Chondrocyte (in vitro differentiated cells): ENCODE measurements around the gene AFF3. TPM values are rescaled to one million over a fixed set of nuclear protein-coding genes. Genes with fewer than 3 reads are reported as not detected.

Experiments
- DNase-seq: peaks from one replicate; pipeline ENCODE4 v3.0.0; 2021; ENCODE audit warnings: mixed read lengths, low spot score
- H3K27ac Mint-ChIP-seq: one replicate; pipeline ENCODE4 v1.8.0; 2021; ENCODE audit warnings: mild to moderate bottlenecking, moderate library complexity, mixed read lengths; ENCODE audit not compliant: unreplicated experiment
- H3K27me3 Mint-ChIP-seq: 2 replicates; pipeline ENCODE4 v1.8.0; 2021; ENCODE audit warnings: low read depth, mixed read lengths
- H3K36me3 Mint-ChIP-seq: 2 replicates; pipeline ENCODE4 v1.8.0; 2021; ENCODE audit warnings: low read depth, mixed read lengths
- H3K4me1 Mint-ChIP-seq: 2 replicates; pipeline ENCODE4 v1.8.0; 2021; ENCODE audit warnings: low read depth, mild to moderate bottlenecking, mixed read lengths
- H3K4me3 Mint-ChIP-seq: one replicate; pipeline ENCODE4 v1.8.0; 2021; ENCODE audit warnings: mild to moderate bottlenecking, moderate library complexity, mixed read lengths; ENCODE audit not compliant: unreplicated experiment
- H3K9me3 Mint-ChIP-seq: 2 replicates; pipeline ENCODE4 v1.8.0; 2021; ENCODE audit warnings: low read depth, mixed read lengths
- CTCF ChIP-seq: fragments of 200-600 bp; sonication (generic); IDR thresholded peaks from 2 replicates; pipeline ENCODE4 v1.5.0; 2021; ENCODE audit warnings: antibody characterized with exemption, mild to moderate bottlenecking, moderate library complexity
- total RNA-seq: library from RNA; stranded (reverse); gene quantifications from 3 replicates; pipeline ENCODE4 v1.2.1, GENCODE V29; 2021

The AFF3 gene
- total RNA-seq, 1 donor from 2014 or later, result 127 TPM

GRCh38 chr2:100130595-100131391 lies 11.6 kb downstream of the AFF3 start:
- Mint-ChIP-seq H3K9me3 (no peaks in the 10 kb centered on the region), H3K4me1 (peaks cover 9% of the 10 kb centered on the region), H3K27ac (no peak overlapping the region), H3K27me3 (no peaks in the 10 kb centered on the region), H3K36me3 (no peaks in the 10 kb centered on the region), H3K4me3 (no peak overlapping the region)
- TF ChIP-seq CTCF, result no peak
- DNase-seq, result no peak

GRCh38 chr2:100126897-100127401 lies 15.4 kb downstream of the AFF3 start:
- TF ChIP-seq CTCF, result no peak
- no peaks in the 10 kb centered on the region for H3K36me3 Mint-ChIP-seq
- H3K4me1 Mint-ChIP-seq, result peaks cover 15% of the 10 kb centered on the region
- H3K9me3 Mint-ChIP-seq, result peaks cover 10% of the 10 kb centered on the region
- DNase-seq, result no peak
- no peaks in the 10 kb centered on the region for H3K27me3 Mint-ChIP-seq
- no peak overlapping the region for H3K27ac Mint-ChIP-seq
- H3K4me3 Mint-ChIP-seq, result no peak overlapping the region

GRCh38 chr2:100126201-100126600 lies 16.2 kb downstream of the AFF3 start:
- Mint-ChIP-seq H3K9me3 (peaks cover 10% of the 10 kb centered on the region), H3K36me3 (no peaks in the 10 kb centered on the region), H3K27me3 (no peaks in the 10 kb centered on the region), H3K4me1 (peaks cover 15% of the 10 kb centered on the region), H3K27ac (no peak overlapping the region), H3K4me3 (no peak overlapping the region)
- no peak for TF ChIP-seq CTCF
- no peak for DNase-seq

GRCh38 chr2:100125626-100126025 lies 16.8 kb downstream of the AFF3 start:
- DNase-seq, result no peak
- no peak overlapping the region for H3K4me3 Mint-ChIP-seq
- H3K36me3 Mint-ChIP-seq, result no peaks in the 10 kb centered on the region
- H3K27me3 Mint-ChIP-seq, result no peaks in the 10 kb centered on the region
- no peak overlapping the region for H3K27ac Mint-ChIP-seq
- no peak for TF ChIP-seq CTCF
- H3K9me3 Mint-ChIP-seq, result peaks cover 10% of the 10 kb centered on the region
- peaks cover 15% of the 10 kb centered on the region for H3K4me1 Mint-ChIP-seq

DNA sequence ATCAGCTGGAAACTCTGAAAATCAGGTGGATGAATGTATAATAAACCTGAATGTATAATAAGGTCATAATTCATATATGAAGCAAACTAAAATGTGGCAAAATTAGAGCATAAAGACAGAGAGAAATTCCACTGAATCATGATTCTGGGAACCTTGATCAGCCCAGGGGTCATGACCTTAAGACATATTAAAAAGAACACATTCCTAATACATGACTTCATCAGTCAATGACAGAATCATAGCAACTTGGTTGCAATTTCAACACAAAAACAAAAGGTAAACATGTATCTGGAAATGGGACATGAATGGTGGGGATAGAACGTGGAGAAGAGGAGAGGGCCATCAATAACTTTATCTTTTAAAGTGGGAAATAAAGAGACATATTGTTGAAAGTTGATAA lies 17.6 kb downstream of the AFF3 start:
- no peak for TF ChIP-seq CTCF
- no peak overlapping the region for H3K4me3 Mint-ChIP-seq
- H3K36me3 Mint-ChIP-seq, result no peaks in the 10 kb centered on the region
- no peak for DNase-seq
- peaks cover 15% of the 10 kb centered on the region for H3K4me1 Mint-ChIP-seq
- peaks cover 10% of the 10 kb centered on the region for H3K9me3 Mint-ChIP-seq
- no peak overlapping the region for H3K27ac Mint-ChIP-seq
- H3K27me3 Mint-ChIP-seq, result no peaks in the 10 kb centered on the region
